ENCODE data around the gene MSH5. TPM values are rescaled to one million over a fixed set of nuclear protein-coding genes. Genes with fewer than 3 reads are reported as not detected.

MSH5 gene
- total RNA-seq, 2 experiments from 2014 or later = 104 to 218 TPM

DNA sequence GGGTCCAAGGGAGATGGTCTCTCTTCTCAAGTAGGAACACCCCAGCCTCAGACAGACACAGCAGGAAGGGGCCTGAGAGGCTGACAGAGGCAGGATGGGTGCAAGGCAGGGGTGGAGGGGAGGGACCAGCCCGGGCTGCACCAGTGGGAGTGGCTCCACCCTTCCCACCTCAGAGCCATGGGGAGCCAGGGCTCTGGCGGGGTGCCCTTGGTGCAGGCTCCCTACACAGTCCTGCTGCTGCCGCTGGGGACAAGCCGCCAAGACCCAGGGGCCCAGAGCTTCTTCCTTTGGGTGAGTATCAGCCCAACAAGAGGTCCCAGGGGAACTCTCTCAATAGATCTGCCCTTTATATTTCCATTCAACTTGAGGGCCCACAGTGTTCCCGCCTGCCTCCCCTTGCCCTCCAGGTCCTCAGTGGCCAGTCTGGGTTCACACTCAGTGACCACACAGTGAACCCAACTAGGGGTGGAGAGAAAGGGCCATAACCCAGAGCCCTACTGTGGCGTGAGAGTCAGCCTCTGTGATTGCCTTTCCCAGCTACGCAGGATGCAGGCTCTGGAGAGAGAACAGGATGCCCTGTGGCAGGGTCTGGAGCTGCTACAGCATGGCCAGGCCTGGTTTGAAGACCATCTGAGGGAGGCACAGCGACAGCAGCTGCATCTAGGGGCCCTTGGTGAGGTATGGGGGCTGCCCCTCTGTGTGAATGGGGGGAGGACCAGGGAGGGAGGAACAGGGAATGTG lies 23.2 kb downstream of the MSH5 start:
- POLR2A ChIA-PET = no interaction called here
- intact Hi-C loops (cut with micrococcal nuclease; ENCODE audit: unreplicated experiment) = no loop called here
- H2AFZ ChIP-seq (ENCODE audit: low read length) = no peak overlapping the region
- H3K36me3 ChIP-seq (ENCODE audit: insufficient read depth, low read length) = peaks cover 77% of the 10 kb centered on the region
- no peaks in the 10 kb centered on the region for H3K9me3 ChIP-seq (ENCODE audit: low read length)
- TF ChIP-seq, protein P1, sequence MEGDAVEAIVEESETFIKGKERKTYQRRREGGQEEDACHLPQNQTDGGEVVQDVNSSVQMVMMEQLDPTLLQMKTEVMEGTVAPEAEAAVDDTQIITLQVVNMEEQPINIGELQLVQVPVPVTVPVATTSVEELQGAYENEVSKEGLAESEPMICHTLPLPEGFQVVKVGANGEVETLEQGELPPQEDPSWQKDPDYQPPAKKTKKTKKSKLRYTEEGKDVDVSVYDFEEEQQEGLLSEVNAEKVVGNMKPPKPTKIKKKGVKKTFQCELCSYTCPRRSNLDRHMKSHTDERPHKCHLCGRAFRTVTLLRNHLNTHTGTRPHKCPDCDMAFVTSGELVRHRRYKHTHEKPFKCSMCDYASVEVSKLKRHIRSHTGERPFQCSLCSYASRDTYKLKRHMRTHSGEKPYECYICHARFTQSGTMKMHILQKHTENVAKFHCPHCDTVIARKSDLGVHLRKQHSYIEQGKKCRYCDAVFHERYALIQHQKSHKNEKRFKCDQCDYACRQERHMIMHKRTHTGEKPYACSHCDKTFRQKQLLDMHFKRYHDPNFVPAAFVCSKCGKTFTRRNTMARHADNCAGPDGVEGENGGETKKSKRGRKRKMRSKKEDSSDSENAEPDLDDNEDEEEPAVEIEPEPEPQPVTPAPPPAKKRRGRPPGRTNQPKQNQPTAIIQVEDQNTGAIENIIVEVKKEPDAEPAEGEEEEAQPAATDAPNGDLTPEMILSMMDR (conservative IDR thresholded peaks at IDR 0.05; ENCODE audit: low read length) = no peak
- no peak for TF ChIP-seq EZH2phosphoT487 (IDR thresholded peaks at IDR 0.05; ENCODE audit: borderline replicate concordance, low read depth, low read length)
- H3K4me3 ChIP-seq (ENCODE audit: low read depth, low read length, poor library complexity, severe bottlenecking) = no peak overlapping the region
- no peaks in the 10 kb centered on the region for H3K4me1 ChIP-seq (ENCODE audit: insufficient read depth, low read length, poor library complexity, severe bottlenecking)
- H3K27ac ChIP-seq (ENCODE audit: low read depth, low read length, poor library complexity, severe bottlenecking) = no peak overlapping the region
- DNase-seq (ENCODE audit: low spot score) = no peak
- no peaks in the 10 kb centered on the region for H4K20me1 ChIP-seq (ENCODE audit: insufficient read depth, low read length)
- H3K4me2 ChIP-seq (ENCODE audit: low read length) = no peak overlapping the region
- no peaks in the 10 kb centered on the region for H3K79me2 ChIP-seq (ENCODE audit: insufficient read depth, low read depth, low read length)
- H3K9me2 ChIP-seq (ENCODE audit: insufficient read depth, low read length) = no peaks in the 10 kb centered on the region
- CTCF ChIA-PET (ENCODE audit: unreplicated experiment) = no interaction called here
- BruUV-seq (replicated peaks) = no TSS peak

GRCh38 chr6:31763619-31763940 lies 23.8 kb downstream of the MSH5 start:
- no peak overlapping the region for H3K27ac ChIP-seq (ENCODE audit: low read depth, low read length, poor library complexity, severe bottlenecking)
- DNase-seq (ENCODE audit: low spot score) = no peak
- peaks cover 72% of the 10 kb centered on the region for H3K36me3 ChIP-seq (ENCODE audit: insufficient read depth, low read length)
- no peaks in the 10 kb centered on the region for H3K9me3 ChIP-seq (ENCODE audit: low read length)
- no peak overlapping the region for H3K4me3 ChIP-seq (ENCODE audit: low read depth, low read length, poor library complexity, severe bottlenecking)
- CTCF ChIA-PET (ENCODE audit: unreplicated experiment) = no interaction called here
- POLR2A ChIA-PET = no interaction called here
- no peak overlapping the region for H3K4me2 ChIP-seq (ENCODE audit: low read length)
- no TSS peak for BruUV-seq (replicated peaks)
- no peaks in the 10 kb centered on the region for H3K79me2 ChIP-seq (ENCODE audit: insufficient read depth, low read depth, low read length)
- intact Hi-C loops (cut with micrococcal nuclease; ENCODE audit: unreplicated experiment) = no loop called here
- H2AFZ ChIP-seq (ENCODE audit: low read length) = no peak overlapping the region
- H4K20me1 ChIP-seq (ENCODE audit: insufficient read depth, low read length) = no peaks in the 10 kb centered on the region
- TF ChIP-seq, protein P1 (conservative IDR thresholded peaks at IDR 0.05; ENCODE audit: low read length) = no peak
- no peak for TF ChIP-seq EZH2phosphoT487 (IDR thresholded peaks at IDR 0.05; ENCODE audit: borderline replicate concordance, low read depth, low read length)
- H3K4me1 ChIP-seq (ENCODE audit: insufficient read depth, low read length, poor library complexity, severe bottlenecking) = no peaks in the 10 kb centered on the region
- H3K9me2 ChIP-seq (ENCODE audit: insufficient read depth, low read length) = no peaks in the 10 kb centered on the region

- H3K4me1 ChIP-seq (ENCODE audit: insufficient read depth, low read length, poor library complexity, severe bottlenecking) = no peaks in the 10 kb centered on the region
- TF ChIP-seq EZH2phosphoT487 (IDR thresholded peaks at IDR 0.05; ENCODE audit: borderline replicate concordance, low read depth, low read length) = no peak
- TF ChIP-seq, protein P1 (conservative IDR thresholded peaks at IDR 0.05; ENCODE audit: low read length) = no peak
- H3K27ac ChIP-seq (ENCODE audit: low read depth, low read length, poor library complexity, severe bottlenecking) = no peak overlapping the region
- H2AFZ ChIP-seq (ENCODE audit: low read length) = no peak overlapping the region
- H4K20me1 ChIP-seq (ENCODE audit: insufficient read depth, low read length) = no peaks in the 10 kb centered on the region
- no peak overlapping the region for H3K4me3 ChIP-seq (ENCODE audit: low read depth, low read length, poor library complexity, severe bottlenecking)
- H3K79me2 ChIP-seq (ENCODE audit: insufficient read depth, low read depth, low read length) = no peaks in the 10 kb centered on the region
- ChIA-PET CTCF (ENCODE audit: unreplicated experiment) (no interaction called here), POLR2A (no interaction called here)
- TSS peak; percentile 80 for BruUV-seq (replicated peaks)
- no peak for DNase-seq (ENCODE audit: low spot score)
- H3K9me3 ChIP-seq (ENCODE audit: low read length) = no peaks in the 10 kb centered on the region
- H3K36me3 ChIP-seq (ENCODE audit: insufficient read depth, low read length) = peaks cover 65% of the 10 kb centered on the region
- no peak overlapping the region for H3K4me2 ChIP-seq (ENCODE audit: low read length)
- no peaks in the 10 kb centered on the region for H3K9me2 ChIP-seq (ENCODE audit: insufficient read depth, low read length)
- intact Hi-C loops (cut with micrococcal nuclease; ENCODE audit: unreplicated experiment) = no loop called here
Measured at GRCh38 chr6:31764198-31764597, 24.4 kb downstream of the MSH5 start.

Measured in OCI-LY7 (cell line).